OCI-LY1 (cell line): ENCODE results near the gene RABL2A.
"Not testable (repeated sequence)": the region's sequence is repeated elsewhere in the genome, so short reads cannot be mapped to it uniquely, and the experiment has no call there.

ENCODE experiments used
- CTCF ChIP-seq: fragments of 200-600 bp; sonication (generic), shearing (Covaris generic); IDR thresholded peaks from 2 replicates; pipeline ENCODE4 v1.5.1; 2017; ENCODE audit warnings: mild to moderate bottlenecking, antibody characterized with exemption, low read length, moderate library complexity, mixed read lengths
- EZH2 ChIP-seq: fragments of 200-600 bp; sonication (generic), shearing (Covaris generic); IDR thresholded peaks from 2 replicates; pipeline ENCODE4 v1.8.0; 2017; ENCODE audit warnings: borderline replicate concordance, mixed run types, mild to moderate bottlenecking, antibody characterized with exemption, low read length, moderate library complexity, mixed read lengths

GRCh38 chr2:113604085-113604477, 23.0 kb upstream of the RABL2A start:
- peak; percentile 96 for TF ChIP-seq CTCF
- TF ChIP-seq EZH2, result not testable (repeated sequence)
